Calu3 (cell line): ENCODE data around the gene CSF1R. TPM values are rescaled to one million over a fixed set of nuclear protein-coding genes. Genes with fewer than 3 reads are reported as not detected.

ENCODE experiments used
- BruUV-seq: library from RNA; stranded (reverse); fragments of 400-500 nt; replicated peaks from 2 replicates; lab custom pipeline; 2021; lab: Mats Ljungman, UMichigan
- CTCF ChIA-PET: fragments of 300-600 bp; sonication (Branson Sonifier 250); formaldehyde crosslinking; loops from one replicate; lab custom pipeline; 2022; ENCODE audit warnings: antibody characterized with exemption; lab: Charles Lee
- DNase-seq: peaks from one replicate; pipeline ENCODE4 v3.0.0; 2022
- H3K27ac Mint-ChIP-seq: one replicate; pipeline ENCODE4 v1.8.0; 2022; ENCODE audit warnings: mixed read lengths; ENCODE audit not compliant: unreplicated experiment
- H3K27me3 Mint-ChIP-seq: one replicate; pipeline ENCODE4 v1.8.0; 2022; ENCODE audit warnings: mixed read lengths; ENCODE audit not compliant: unreplicated experiment
- H3K36me3 Mint-ChIP-seq: one replicate; pipeline ENCODE4 v1.8.0; 2022; ENCODE audit warnings: mild to moderate bottlenecking, moderate library complexity, mixed read lengths; ENCODE audit not compliant: insufficient read depth, unreplicated experiment
- H3K4me1 Mint-ChIP-seq: one replicate; pipeline ENCODE4 v1.8.0; 2022; ENCODE audit warnings: mild to moderate bottlenecking, low read depth, mixed read lengths; ENCODE audit not compliant: unreplicated experiment
- H3K4me3 Mint-ChIP-seq: one replicate; pipeline ENCODE4 v1.8.0; 2022; ENCODE audit warnings: mild to moderate bottlenecking, low read depth, moderate library complexity, mixed read lengths; ENCODE audit not compliant: unreplicated experiment
- H3K9me3 Mint-ChIP-seq: one replicate; pipeline ENCODE4 v1.8.0; 2022; ENCODE audit warnings: low read depth, mixed read lengths; ENCODE audit not compliant: unreplicated experiment
- intact Hi-C: fragments of 100-400 bp; cut with micrococcal nuclease; formaldehyde crosslinking; loops from one replicate; pipeline ENCODE4 v1.10.0; 2022; ENCODE audit not compliant: unreplicated experiment
- total RNA-seq: library from RNA; stranded (reverse); gene quantifications from 2 replicates; pipeline ENCODE4 v1.2.3, GENCODE V29; 2022
- TF ChIP-seq, protein P1 (sequence below): fragments of 200-600 bp; IDR thresholded peaks from one replicate; pipeline ENCODE4 v1.8.0; 2022; ENCODE audit warnings: antibody characterized with exemption; ENCODE audit not compliant: unreplicated experiment

The CSF1R gene
- total RNA-seq, 1 experiment from 2014 or later: not detected

DNA sequence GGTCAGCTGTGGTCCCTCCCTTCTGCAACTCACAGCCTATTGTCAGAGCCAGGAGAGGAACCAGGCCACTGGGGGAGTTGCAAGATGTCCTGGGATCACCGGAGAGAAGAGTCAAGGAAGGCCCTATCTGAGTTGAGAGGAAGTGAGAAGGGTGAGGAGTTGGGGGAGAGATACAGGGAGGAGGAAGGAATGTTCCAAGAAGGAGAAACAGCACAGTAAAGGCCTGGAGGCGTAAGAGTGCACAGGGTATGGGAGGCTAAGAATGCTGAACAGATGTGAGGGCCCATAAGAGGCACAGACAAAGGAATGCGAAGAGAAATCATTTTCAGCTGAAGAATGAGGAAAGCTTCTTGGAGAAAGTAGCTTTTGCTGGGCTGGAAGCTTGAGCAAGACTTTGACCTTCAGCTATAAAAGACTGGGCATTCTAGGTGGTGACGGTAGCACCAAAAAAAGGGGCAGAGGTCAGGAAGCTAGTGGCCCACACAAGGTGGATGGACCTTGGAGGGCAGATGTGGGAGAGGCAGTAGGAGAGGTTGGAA lies 21.6 kb upstream of the CSF1R start:
- no TSS peak for BruUV-seq
- TF ChIP-seq, protein P1, sequence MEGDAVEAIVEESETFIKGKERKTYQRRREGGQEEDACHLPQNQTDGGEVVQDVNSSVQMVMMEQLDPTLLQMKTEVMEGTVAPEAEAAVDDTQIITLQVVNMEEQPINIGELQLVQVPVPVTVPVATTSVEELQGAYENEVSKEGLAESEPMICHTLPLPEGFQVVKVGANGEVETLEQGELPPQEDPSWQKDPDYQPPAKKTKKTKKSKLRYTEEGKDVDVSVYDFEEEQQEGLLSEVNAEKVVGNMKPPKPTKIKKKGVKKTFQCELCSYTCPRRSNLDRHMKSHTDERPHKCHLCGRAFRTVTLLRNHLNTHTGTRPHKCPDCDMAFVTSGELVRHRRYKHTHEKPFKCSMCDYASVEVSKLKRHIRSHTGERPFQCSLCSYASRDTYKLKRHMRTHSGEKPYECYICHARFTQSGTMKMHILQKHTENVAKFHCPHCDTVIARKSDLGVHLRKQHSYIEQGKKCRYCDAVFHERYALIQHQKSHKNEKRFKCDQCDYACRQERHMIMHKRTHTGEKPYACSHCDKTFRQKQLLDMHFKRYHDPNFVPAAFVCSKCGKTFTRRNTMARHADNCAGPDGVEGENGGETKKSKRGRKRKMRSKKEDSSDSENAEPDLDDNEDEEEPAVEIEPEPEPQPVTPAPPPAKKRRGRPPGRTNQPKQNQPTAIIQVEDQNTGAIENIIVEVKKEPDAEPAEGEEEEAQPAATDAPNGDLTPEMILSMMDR: no peak
- Mint-ChIP-seq H3K4me1 (peaks cover 12% of the 10 kb centered on the region), H3K27ac (no peak overlapping the region), H3K27me3 (no peaks in the 10 kb centered on the region), H3K36me3 (no peaks in the 10 kb centered on the region), H3K4me3 (no peak overlapping the region), H3K9me3 (no peaks in the 10 kb centered on the region)
- intact Hi-C loops: no loop called here
- CTCF ChIA-PET: no interaction called here
- DNase-seq: no peak

DNA sequence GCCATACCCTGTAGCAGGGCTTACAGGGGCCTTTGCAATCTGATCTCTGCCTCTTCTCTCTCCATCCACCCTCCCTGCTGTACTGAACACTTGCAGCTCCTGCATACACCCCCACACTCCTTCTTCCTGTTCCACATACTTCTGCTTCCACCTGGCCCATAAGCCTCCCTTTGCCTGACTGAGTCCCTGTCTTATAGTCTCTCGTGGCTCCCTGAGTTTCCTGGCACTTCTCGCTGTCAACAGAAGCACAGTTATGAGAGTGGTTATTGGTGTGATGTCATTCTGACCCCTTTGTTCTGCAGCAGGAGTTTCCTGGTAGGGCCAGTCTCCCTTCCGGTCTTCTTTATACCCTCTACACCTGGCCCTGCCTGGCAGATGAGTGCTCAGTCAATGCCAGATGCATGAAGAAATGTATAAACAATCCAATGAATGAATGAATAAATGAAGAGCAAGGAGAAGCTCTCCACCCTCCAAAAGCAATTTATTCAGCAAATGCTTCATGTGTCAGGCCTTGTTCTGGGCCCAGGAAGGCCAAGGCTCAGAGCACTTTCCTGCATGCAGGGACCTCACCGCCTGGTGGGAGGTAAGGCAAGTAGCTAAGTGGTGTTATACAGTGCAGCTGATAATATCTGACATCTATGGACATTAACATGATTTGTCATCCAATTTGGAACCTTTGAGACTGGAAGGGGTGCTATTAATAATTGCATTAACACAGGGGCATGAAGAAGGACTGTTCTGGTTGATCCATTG lies 20.5 kb upstream of the CSF1R start:
- CTCF ChIA-PET: no interaction called here
- Mint-ChIP-seq H3K4me1 (peaks cover 9% of the 10 kb centered on the region), H3K4me3 (no peak overlapping the region), H3K36me3 (no peaks in the 10 kb centered on the region), H3K27me3 (peaks cover 7% of the 10 kb centered on the region), H3K27ac (no peak overlapping the region), H3K9me3 (no peaks in the 10 kb centered on the region)
- TF ChIP-seq, protein P1: no peak
- no TSS peak for BruUV-seq
- DNase-seq: no peak
- intact Hi-C loops: no loop called here

DNA sequence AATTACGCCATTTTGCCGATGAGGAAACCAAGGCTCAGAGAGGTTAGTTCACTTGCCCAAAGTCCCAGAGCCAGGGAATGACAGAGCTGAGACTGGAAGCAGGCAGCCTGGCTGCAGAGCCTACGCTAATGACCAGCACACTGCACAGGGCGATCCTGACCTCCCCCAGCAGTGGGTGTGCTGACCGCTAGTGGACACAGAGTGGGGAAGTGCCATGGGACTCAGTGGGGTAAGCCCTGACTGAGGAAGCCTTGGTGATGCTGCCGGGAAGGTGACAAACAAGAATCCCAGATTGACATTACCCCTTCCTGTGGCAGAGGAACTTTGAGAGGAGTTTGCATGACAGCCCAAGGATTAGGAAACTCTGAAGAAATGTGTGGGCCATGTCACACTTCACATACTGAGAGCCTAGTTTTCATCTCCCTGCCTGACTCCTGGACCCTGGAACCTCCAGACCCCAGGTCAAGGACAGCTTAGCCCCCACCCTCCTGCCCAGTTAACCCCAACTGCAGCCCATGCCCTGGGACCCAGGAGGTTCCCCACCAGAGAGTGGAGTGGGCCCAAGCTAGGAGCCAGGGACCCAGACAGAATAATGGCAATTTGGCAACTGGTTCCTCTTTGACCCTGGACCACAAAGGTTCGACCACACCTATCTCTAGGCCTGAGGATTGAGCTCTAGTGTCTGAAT lies 19.7 kb upstream of the CSF1R start:
- no peak overlapping the region for H3K4me3 Mint-ChIP-seq
- TF ChIP-seq, protein P1: no peak
- intact Hi-C loops: no loop called here
- no peak for DNase-seq
- no peaks in the 10 kb centered on the region for H3K9me3 Mint-ChIP-seq
- peaks cover 13% of the 10 kb centered on the region for H3K27me3 Mint-ChIP-seq
- no peak overlapping the region for H3K27ac Mint-ChIP-seq
- no peaks in the 10 kb centered on the region for H3K36me3 Mint-ChIP-seq
- CTCF ChIA-PET: no interaction called here
- no TSS peak for BruUV-seq
- H3K4me1 Mint-ChIP-seq: peaks cover 9% of the 10 kb centered on the region

DNA sequence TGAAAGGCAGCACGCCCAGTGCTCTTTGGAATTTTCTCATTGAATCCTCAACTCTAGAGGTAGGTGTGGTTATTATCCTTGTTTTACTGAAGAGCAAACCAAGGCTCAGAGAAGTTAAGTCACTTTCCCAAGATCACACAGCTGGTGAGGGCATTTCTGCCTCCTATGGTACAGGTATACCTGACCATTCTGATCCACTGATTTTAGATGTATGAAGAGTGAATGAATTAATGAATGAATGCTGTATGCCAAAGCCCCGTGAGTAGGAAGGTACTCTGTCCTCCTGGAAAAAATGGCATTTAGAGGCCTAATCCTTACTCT lies 18.2 kb upstream of the CSF1R start:
- Mint-ChIP-seq H3K4me1 (peaks cover under 1% of the 10 kb centered on the region), H3K9me3 (no peaks in the 10 kb centered on the region), H3K36me3 (no peaks in the 10 kb centered on the region), H3K27ac (no peak overlapping the region), H3K27me3 (peaks cover 13% of the 10 kb centered on the region), H3K4me3 (no peak overlapping the region)
- CTCF ChIA-PET: no interaction called here
- DNase-seq: no peak
- TF ChIP-seq, protein P1: no peak
- BruUV-seq: no TSS peak
- intact Hi-C loops: no loop called here
